ENCODE measurements around the gene OPRM1.
"Not testable (repeated sequence)": the region's sequence is repeated elsewhere in the genome, so short reads cannot be mapped to it uniquely, and the experiment has no call there.

OPRM1 gene

DNA sequence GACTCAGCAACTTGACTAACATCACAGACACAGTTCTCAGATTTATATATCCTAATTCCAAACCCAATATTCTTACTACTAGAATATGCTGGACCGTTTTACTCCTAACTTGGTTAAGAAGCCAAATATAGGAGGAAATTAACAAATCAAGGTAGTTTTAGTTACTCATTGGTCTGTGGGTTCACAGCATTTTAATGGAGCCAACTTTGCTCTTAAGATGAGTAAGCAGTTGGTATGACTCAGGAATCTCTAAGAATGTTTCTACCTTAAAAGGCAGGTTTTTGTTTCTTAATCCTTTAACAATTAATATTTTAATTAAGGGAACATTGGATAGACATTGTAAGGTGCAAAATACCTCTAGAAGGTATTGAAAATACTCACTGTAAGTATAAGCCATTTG, 31.6 kb downstream of the OPRM1 start:
- DNase-seq (ENCODE audit: extremely low spot score), result no peak
- POLR2A ChIA-PET, result no interaction called here
- TF ChIP-seq, protein P1, sequence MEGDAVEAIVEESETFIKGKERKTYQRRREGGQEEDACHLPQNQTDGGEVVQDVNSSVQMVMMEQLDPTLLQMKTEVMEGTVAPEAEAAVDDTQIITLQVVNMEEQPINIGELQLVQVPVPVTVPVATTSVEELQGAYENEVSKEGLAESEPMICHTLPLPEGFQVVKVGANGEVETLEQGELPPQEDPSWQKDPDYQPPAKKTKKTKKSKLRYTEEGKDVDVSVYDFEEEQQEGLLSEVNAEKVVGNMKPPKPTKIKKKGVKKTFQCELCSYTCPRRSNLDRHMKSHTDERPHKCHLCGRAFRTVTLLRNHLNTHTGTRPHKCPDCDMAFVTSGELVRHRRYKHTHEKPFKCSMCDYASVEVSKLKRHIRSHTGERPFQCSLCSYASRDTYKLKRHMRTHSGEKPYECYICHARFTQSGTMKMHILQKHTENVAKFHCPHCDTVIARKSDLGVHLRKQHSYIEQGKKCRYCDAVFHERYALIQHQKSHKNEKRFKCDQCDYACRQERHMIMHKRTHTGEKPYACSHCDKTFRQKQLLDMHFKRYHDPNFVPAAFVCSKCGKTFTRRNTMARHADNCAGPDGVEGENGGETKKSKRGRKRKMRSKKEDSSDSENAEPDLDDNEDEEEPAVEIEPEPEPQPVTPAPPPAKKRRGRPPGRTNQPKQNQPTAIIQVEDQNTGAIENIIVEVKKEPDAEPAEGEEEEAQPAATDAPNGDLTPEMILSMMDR (IDR thresholded peaks at IDR 0.05; ENCODE audit: control extremely low read depth, extremely low read depth, low read depth, missing control alignments), result no peak
- CTCF ChIA-PET, result interaction anchor here (1.0 kb wide), 1 partner anchor 34 kb away, joined by 3 read pairs; no protein-coding TSS in a partner anchor

DNA sequence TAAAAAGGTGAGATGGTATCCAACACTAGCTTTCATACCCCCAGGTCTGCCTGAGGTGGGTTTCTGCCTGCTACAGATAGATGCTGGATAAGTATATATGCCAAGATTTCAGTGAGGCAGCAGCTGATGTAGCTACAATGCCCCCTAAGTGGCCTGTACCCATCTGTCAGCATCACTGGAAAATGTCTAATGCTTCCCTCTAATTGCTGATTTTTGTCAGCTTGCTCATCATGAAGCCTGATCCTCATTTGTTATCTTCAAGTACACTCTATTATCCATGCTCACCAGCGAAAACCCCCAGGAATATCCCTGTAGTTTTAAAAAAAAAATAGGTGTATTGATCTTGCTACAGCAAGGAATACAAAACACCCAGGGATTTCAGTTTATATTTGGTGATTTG, 32.2 kb downstream of the OPRM1 start:
- DNase-seq (ENCODE audit: extremely low spot score), result no peak
- CTCF ChIA-PET, result interaction anchor here (1.0 kb wide), 1 partner anchor 34 kb away, joined by 3 read pairs; no protein-coding TSS in a partner anchor
- TF ChIP-seq, protein P1 (IDR thresholded peaks at IDR 0.05; ENCODE audit: control extremely low read depth, extremely low read depth, low read depth, missing control alignments), result no peak
- POLR2A ChIA-PET, result no interaction called here

DNA sequence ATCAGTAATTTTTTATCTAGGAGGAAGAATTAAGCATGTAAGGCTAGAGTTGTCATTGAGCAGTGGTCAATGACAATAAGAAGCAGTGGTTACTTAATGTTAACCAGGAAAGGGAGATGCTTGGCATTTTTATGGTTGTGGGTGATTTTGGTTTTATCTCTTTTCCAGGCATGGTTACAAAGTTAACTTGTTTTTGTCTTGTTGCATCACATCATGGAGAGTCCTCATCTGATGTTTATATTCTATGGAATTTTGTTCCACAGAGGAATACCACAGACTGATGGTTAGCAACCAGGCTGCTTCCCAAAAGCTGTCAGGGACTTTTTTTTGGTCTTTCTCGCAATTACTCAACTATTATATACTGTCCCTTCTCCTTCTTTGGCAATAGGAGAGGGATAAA, 32.7 kb downstream of the OPRM1 start:
- ChIA-PET CTCF (interaction anchor here (1.0 kb wide), 1 partner anchor 22 kb away, joined by 3 read pairs; no protein-coding TSS in a partner anchor), POLR2A (no interaction called here)
- no peak for DNase-seq (ENCODE audit: extremely low spot score)

DNA sequence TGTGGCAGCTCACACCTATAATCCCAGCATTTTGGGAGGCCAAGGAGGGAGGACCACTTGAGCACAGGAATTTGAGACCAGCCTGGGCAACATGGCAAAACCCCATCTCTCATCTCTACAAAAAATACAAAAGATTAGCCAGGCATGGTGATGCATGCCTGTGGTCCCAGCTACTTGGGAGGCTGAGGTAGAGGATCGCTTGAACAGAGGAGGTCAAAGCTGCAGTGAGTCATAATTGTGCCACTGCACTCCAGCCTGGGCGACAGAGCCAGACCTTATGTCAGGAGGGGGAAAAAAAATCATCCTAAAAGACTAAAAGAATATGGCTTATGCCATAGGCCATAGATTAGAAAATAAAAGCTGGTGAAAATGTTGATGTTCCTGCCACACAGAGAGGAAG, 39.6 kb downstream of the OPRM1 start:
- DNase-seq (ENCODE audit: extremely low spot score); POLR2A ChIA-PET: not testable (repeated sequence)
- CTCF ChIA-PET, result interaction anchor here (0.9 to 1.3 kb wide), 2 partner anchors 22 to 75 kb away, joined by 3 read pairs; no protein-coding TSS in a partner anchor

More for the DNA sequence above, 32.7 kb downstream of the OPRM1 start:
- TF ChIP-seq, protein P1 (IDR thresholded peaks at IDR 0.05; ENCODE audit: control extremely low read depth, extremely low read depth, low read depth, missing control alignments), result no peak

DNA sequence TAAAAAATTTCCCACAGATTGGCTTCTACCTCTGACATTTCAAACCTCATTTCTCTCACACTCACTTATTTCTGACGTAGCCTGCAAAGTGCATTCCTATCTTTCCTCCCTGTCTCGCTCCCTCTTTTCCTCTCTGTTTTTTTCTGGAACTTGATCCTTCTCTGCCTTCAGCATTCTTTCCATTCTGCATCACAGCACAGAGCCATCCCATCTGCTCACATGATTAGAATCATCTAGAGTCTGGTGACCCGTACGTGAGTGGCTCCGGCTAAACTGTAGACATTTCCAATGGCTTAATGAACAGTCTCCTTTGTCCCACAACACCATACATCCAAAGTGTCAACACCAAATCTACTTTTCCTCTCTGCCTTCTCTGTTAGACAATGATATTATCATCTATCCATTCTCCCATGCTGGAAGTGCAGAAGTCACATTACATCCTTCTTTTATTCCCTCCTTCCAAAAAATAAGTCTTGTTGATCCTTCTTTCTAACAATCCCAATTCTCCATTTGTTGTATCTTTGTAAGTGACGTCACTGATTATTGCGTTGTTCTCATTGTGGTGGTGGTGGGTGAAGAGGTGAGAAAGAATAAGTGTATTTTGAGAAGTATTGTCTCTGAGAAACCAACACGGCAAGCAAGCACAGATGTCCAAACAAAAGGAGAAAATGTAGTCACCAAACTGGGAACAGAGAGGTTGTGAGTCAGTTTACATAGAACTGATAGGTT, 41.6 kb downstream of the OPRM1 start:
- ChIA-PET POLR2A (no interaction called here), CTCF (no interaction called here)
- DNase-seq (ENCODE audit: extremely low spot score), result no peak
- TF ChIP-seq, protein P1 (IDR thresholded peaks at IDR 0.05; ENCODE audit: control extremely low read depth, extremely low read depth, low read depth, missing control alignments), result no peak

DNA sequence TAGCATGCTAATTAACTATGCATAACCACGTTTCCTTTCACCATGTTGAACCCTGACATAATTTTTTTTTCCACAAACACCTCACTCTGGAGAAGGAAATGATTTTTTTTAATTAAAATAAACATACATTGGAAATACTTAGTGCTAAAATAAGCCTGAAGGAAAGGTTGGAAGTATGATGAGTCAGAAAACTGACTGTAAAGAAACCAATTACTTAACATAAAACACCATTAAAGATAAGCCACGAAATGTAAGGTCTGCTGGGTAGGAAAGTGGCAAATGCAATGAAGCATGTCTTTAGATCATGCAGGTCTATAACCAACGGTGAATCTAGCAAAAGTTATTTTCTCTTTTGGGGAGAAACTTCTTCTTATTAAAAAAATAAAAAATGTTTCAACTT, 47.5 kb downstream of the OPRM1 start:
- CTCF ChIA-PET, result no interaction called here
- DNase-seq (ENCODE audit: extremely low spot score), result no peak
- POLR2A ChIA-PET, result no interaction called here
- TF ChIP-seq, protein P1 (IDR thresholded peaks at IDR 0.05; ENCODE audit: control extremely low read depth, extremely low read depth, low read depth, missing control alignments), result no peak

DNA sequence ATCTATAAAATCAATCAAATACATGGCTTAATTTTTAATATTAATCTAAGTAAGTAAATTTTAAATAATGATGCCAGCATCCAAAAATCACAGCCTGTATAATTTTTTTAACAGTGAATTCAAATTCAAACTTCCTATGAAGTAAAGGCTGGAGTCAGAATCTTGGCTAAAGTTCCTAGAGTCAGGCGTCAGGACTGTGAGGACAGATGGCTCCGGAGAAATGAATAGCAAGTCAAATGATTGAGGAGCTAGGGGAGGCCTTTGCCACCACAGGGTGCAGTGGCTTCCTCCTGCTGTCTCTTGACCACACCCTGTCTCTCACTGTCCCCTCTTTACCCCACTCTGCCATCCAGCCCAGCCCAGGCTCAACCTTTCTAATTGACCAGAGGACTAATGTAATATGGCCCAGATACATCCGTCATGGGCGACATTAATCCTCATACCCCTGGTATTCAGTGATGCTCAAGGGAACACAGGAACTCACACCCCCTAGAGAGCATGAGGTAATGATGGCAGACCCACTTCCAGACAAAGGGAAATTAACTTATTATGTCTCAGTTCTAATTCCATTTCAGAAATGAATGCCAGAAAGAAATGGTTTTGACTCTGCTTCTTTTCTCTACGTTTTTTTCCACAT, 53.4 kb downstream of the OPRM1 start:
- ChIA-PET POLR2A (no interaction called here), CTCF (no interaction called here)
- DNase-seq (ENCODE audit: extremely low spot score), result no peak
- TF ChIP-seq, protein P1 (IDR thresholded peaks at IDR 0.05; ENCODE audit: control extremely low read depth, extremely low read depth, low read depth, missing control alignments), result no peak

All from GM10248 (cell line).